H9 (cell line): Measurements from ENCODE around the gene TSTD1. TPM values are rescaled to one million over a fixed set of nuclear protein-coding genes. Genes with fewer than 3 reads are reported as not detected.

ENCODE experiments used
- DNase-seq: peaks from one replicate; pipeline ENCODE4 v3.0.0-alpha.2; 2017
- H2AFZ ChIP-seq: one replicate; pipeline ENCODE4 v1.6.1; 2013; ENCODE audit warnings: mild to moderate bottlenecking, low read length, control low read depth, moderate library complexity
- H2AK5ac ChIP-seq: 2 replicates; pipeline ENCODE4 v1.6.1; 2013; ENCODE audit warnings: low read length, control low read depth, mixed read lengths; ENCODE audit not compliant: insufficient read length
- H2BK120ac ChIP-seq: one replicate; pipeline ENCODE4 v1.6.1; 2013; ENCODE audit warnings: low read depth, mild to moderate bottlenecking, low read length, control low read depth, inconsistent platforms; ENCODE audit not compliant: poor library complexity, severe bottlenecking
- H2BK12ac ChIP-seq: 2 replicates; pipeline ENCODE4 v1.6.1; 2013; ENCODE audit warnings: low read length, control low read depth, mixed read lengths, low read depth; ENCODE audit not compliant: insufficient read length
- H2BK15ac ChIP-seq: 2 replicates; pipeline ENCODE4 v1.6.1; 2013; ENCODE audit warnings: low read depth, low read length, control low read depth
- H2BK20ac ChIP-seq: one replicate; pipeline ENCODE4 v1.6.1; 2013; ENCODE audit warnings: low read depth, mild to moderate bottlenecking, low read length, control low read depth, inconsistent platforms; ENCODE audit not compliant: poor library complexity, severe bottlenecking
- H2BK5ac ChIP-seq: 2 replicates; pipeline ENCODE4 v1.6.1; 2013; ENCODE audit warnings: low read length, control low read depth, mixed read lengths; ENCODE audit not compliant: insufficient read length
- H3K14ac ChIP-seq: 2 replicates; pipeline ENCODE4 v1.6.1; 2013; ENCODE audit warnings: low read length, control low read depth; ENCODE audit not compliant: insufficient read depth
- H3K18ac ChIP-seq: 2 replicates; pipeline ENCODE4 v1.6.1; 2013; ENCODE audit warnings: low read depth, mild to moderate bottlenecking, mixed read lengths, low read length, control low read depth; ENCODE audit not compliant: insufficient read length
- H3K23ac ChIP-seq: 2 replicates; pipeline ENCODE4 v1.6.1; 2013; ENCODE audit warnings: low read length, control low read depth, mixed read lengths, low read depth; ENCODE audit not compliant: insufficient read length
- H3K23me2 ChIP-seq: 2 replicates; pipeline ENCODE4 v1.6.1; 2013; ENCODE audit warnings: low read depth, mild to moderate bottlenecking, mixed read lengths, low read length, control low read depth; ENCODE audit not compliant: insufficient read length, poor library complexity, severe bottlenecking
- H3K27ac ChIP-seq: 2 replicates; pipeline ENCODE4 v1.5.1; 2013; ENCODE audit warnings: low read length, control low read depth, mixed read lengths, low read depth; ENCODE audit not compliant: insufficient read length
- H3K27me3 ChIP-seq: 2 replicates; pipeline ENCODE4 v1.6.1; 2013; ENCODE audit warnings: low read length, control low read depth, inconsistent platforms; ENCODE audit not compliant: insufficient read depth
- H3K4ac ChIP-seq: 2 replicates; pipeline ENCODE4 v1.6.1; 2013; ENCODE audit warnings: low read depth, mild to moderate bottlenecking, control low read depth, inconsistent platforms, low read length, moderate library complexity
- H3K4me1 ChIP-seq: 2 replicates; pipeline ENCODE4 v1.6.1; 2013; ENCODE audit warnings: low read length, control low read depth, inconsistent platforms; ENCODE audit not compliant: insufficient read depth
- H3K4me2 ChIP-seq: 2 replicates; pipeline ENCODE4 v1.6.1; 2013; ENCODE audit warnings: low read length, control low read depth, mixed read lengths; ENCODE audit not compliant: insufficient read length, insufficient read depth
- H3K56ac ChIP-seq: 2 replicates; pipeline ENCODE4 v1.6.1; 2013; ENCODE audit warnings: low read depth, mild to moderate bottlenecking, mixed read lengths, low read length, control low read depth; ENCODE audit not compliant: insufficient read length
- H3K79me1 ChIP-seq: 2 replicates; pipeline ENCODE4 v1.6.1; 2013; ENCODE audit warnings: low read depth, mild to moderate bottlenecking, moderate library complexity, low read length, control low read depth, inconsistent platforms; ENCODE audit not compliant: insufficient read depth, poor library complexity, severe bottlenecking
- H3K79me2 ChIP-seq: 2 replicates; pipeline ENCODE4 v1.6.1; 2013; ENCODE audit warnings: low read length, control low read depth, inconsistent platforms; ENCODE audit not compliant: insufficient read depth
- H3K9ac ChIP-seq: 2 replicates; pipeline ENCODE4 v1.6.1; 2013; ENCODE audit warnings: low read length, control low read depth, mixed read lengths; ENCODE audit not compliant: insufficient read length; ENCODE audit errors: extremely low read depth
- H3K9me3 ChIP-seq: one replicate; pipeline ENCODE4 v1.6.1; 2013; ENCODE audit warnings: low read depth, low read length, inconsistent platforms; ENCODE audit not compliant: control insufficient read depth
- H3T11ph ChIP-seq: one replicate; pipeline ENCODE4 v1.6.1; 2013; ENCODE audit warnings: mild to moderate bottlenecking, low read length, control low read depth, inconsistent platforms
- H4K20me1 ChIP-seq: one replicate; pipeline ENCODE4 v1.6.1; 2013; ENCODE audit not compliant: control insufficient read depth, insufficient read length, insufficient read depth
- H4K5ac ChIP-seq: 2 replicates; pipeline ENCODE4 v1.6.1; 2013; ENCODE audit warnings: low read depth, mild to moderate bottlenecking, mixed read lengths, low read length, control low read depth; ENCODE audit not compliant: insufficient read length
- H4K8ac ChIP-seq: replicated peaks from 2 replicates; pipeline ENCODE4 v1.6.1; 2013; ENCODE audit warnings: low read length, control low read depth, mixed read lengths, low read depth; ENCODE audit not compliant: insufficient read length
- H4K91ac ChIP-seq: 2 replicates; pipeline ENCODE4 v1.6.1; 2013; ENCODE audit warnings: low read depth, mild to moderate bottlenecking, moderate library complexity, mixed read lengths, low read length, control low read depth; ENCODE audit not compliant: insufficient read length
- H3K27ac Mint-ChIP-seq, 3 experiments: 2 replicates in 2 of 3; 3 replicates in 1 of 3; pipeline ENCODE4 v1.8.0; 2020 to 2021; ENCODE audit warnings: mixed read lengths in 3 of 3, mild to moderate bottlenecking in 1 of 3, moderate library complexity in 1 of 3
- H3K27me3 Mint-ChIP-seq: 2 replicates; pipeline ENCODE4 v1.8.0; 2021; ENCODE audit warnings: low read depth, mild to moderate bottlenecking, moderate library complexity, mixed read lengths
- H3K36me3 Mint-ChIP-seq, 3 experiments: 2 replicates in 2 of 3; 3 replicates in 1 of 3; pipeline ENCODE4 v1.8.0; 2020 to 2021; ENCODE audit warnings: low read depth in 3 of 3, mixed read lengths in 3 of 3; ENCODE audit not compliant: insufficient read depth in 1 of 3
- H3K4me1 Mint-ChIP-seq, 2 experiments: 2 replicates each; pipeline ENCODE4 v1.8.0; 2020; ENCODE audit warnings: mixed read lengths in 2 of 2
- H3K4me3 Mint-ChIP-seq, 2 experiments: 2 replicates in 1 of 2; 3 replicates in 1 of 2; pipeline ENCODE4 v1.8.0; 2020 to 2021; ENCODE audit warnings: mild to moderate bottlenecking in 2 of 2, mixed read lengths in 2 of 2, moderate library complexity in 1 of 2
- H3K9me3 Mint-ChIP-seq, 2 experiments: 2 replicates in 1 of 2; 3 replicates in 1 of 2; pipeline ENCODE4 v1.8.0; 2020; ENCODE audit warnings: mild to moderate bottlenecking in 2 of 2, mixed read lengths in 2 of 2, moderate library complexity in 1 of 2
- WGBS: extraction: QIAGEN DNeasy Blood & Tissue Kit; methylation state at CpG from one replicate; pipeline ENCODE4 v1.1.7; 2013; ENCODE audit warnings: missing lambda C conversion rate, low lambda C conversion rate, mixed read lengths; ENCODE audit not compliant: insufficient read length; ENCODE audit errors: extremely low coverage; 5-methylcytosine and 5-hydroxymethylcytosine counted together
- total RNA-seq: library from RNA; stranded (reverse); gene quantifications from 2 replicates; pipeline ENCODE4 v1.2.1, GENCODE V29; 2021
- TF ChIP-seq, protein P1 (sequence below): fragments of 200-600 bp; sonication (generic); conservative IDR thresholded peaks from 3 replicates; pipeline ENCODE4 v1.8.0; 2021; ENCODE audit warnings: antibody characterized with exemption, mild to moderate bottlenecking

The TSTD1 gene
- total RNA-seq, 1 experiment from 2014 or later = 73.7 TPM

GRCh38 chr1:161061419-161061818 lies 22.7 kb upstream of the TSTD1 start:
- H3K56ac ChIP-seq = no peak overlapping the region
- DNase-seq = no peak
- no peaks in the 10 kb centered on the region for H3K79me2 ChIP-seq
- TF ChIP-seq, protein P1, sequence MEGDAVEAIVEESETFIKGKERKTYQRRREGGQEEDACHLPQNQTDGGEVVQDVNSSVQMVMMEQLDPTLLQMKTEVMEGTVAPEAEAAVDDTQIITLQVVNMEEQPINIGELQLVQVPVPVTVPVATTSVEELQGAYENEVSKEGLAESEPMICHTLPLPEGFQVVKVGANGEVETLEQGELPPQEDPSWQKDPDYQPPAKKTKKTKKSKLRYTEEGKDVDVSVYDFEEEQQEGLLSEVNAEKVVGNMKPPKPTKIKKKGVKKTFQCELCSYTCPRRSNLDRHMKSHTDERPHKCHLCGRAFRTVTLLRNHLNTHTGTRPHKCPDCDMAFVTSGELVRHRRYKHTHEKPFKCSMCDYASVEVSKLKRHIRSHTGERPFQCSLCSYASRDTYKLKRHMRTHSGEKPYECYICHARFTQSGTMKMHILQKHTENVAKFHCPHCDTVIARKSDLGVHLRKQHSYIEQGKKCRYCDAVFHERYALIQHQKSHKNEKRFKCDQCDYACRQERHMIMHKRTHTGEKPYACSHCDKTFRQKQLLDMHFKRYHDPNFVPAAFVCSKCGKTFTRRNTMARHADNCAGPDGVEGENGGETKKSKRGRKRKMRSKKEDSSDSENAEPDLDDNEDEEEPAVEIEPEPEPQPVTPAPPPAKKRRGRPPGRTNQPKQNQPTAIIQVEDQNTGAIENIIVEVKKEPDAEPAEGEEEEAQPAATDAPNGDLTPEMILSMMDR = no peak
- H4K91ac ChIP-seq = no peak overlapping the region
- H3K4ac ChIP-seq = no peak overlapping the region
- H3K27me3 ChIP-seq = no peaks in the 10 kb centered on the region
- Mint-ChIP-seq H3K9me3 (no peaks in the 10 kb centered on the region), H3K27me3 (peaks cover 3% of the 10 kb centered on the region; the same call in 1 of the 2 replicates), H3K27ac (no peak overlapping the region), H3K36me3 (no peaks in the 10 kb centered on the region), H3K4me3 (no peak overlapping the region), H3K4me1 (peaks cover 8 to 16% of the 10 kb centered on the region in 2 experiments)
- H2BK120ac ChIP-seq = no peak overlapping the region
- H3K4me2 ChIP-seq = no peak overlapping the region
- no peak overlapping the region for H4K8ac ChIP-seq
- H3K23ac ChIP-seq = no peak overlapping the region
- no peaks in the 10 kb centered on the region for H3K9me3 ChIP-seq
- H4K5ac ChIP-seq = no peak overlapping the region
- H2AFZ ChIP-seq = no peak overlapping the region
- no CpG with 5 or more reads among the region's 4 CpGs for WGBS
- H3T11ph ChIP-seq = no peak overlapping the region
- H3K9ac ChIP-seq = no peak overlapping the region
- no peak overlapping the region for H3K27ac ChIP-seq
- no peak overlapping the region for H3K18ac ChIP-seq
- H4K20me1 ChIP-seq = no peaks in the 10 kb centered on the region
- no peak overlapping the region for H3K14ac ChIP-seq
- no peaks in the 10 kb centered on the region for H3K79me1 ChIP-seq
- H2BK20ac ChIP-seq = no peak overlapping the region
- no peaks in the 10 kb centered on the region; the same call in 1 of the 2 replicates for H3K4me1 ChIP-seq
- H2BK15ac ChIP-seq = no peak overlapping the region
- no peak overlapping the region for H2AK5ac ChIP-seq
- H2BK12ac ChIP-seq = no peak overlapping the region
- H2BK5ac ChIP-seq = no peak overlapping the region
- H3K23me2 ChIP-seq = no peaks in the 10 kb centered on the region
